Gastroesophageal sphincter (tissue), 3 donors: ENCODE measurements around the gene ATAD3A.
"Not testable (repeated sequence)": the region's sequence is repeated elsewhere in the genome, so short reads cannot be mapped to it uniquely, and the experiment has no call there.

Source experiments
- EP300 ChIP-seq: sonication (generic); formaldehyde crosslinking; IDR thresholded peaks from one replicate; pipeline ENCODE4 v1.6.1; 2017; ENCODE audit warnings: antibody characterized with exemption, mild to moderate bottlenecking
- POLR2A ChIP-seq, 2 donors: fragments of 450-650 bp; IDR thresholded peaks; one replicate each; pipeline ENCODE4 v1.6.1; 2017; ENCODE audit warnings: antibody characterized with exemption in 2 of 2, mild to moderate bottlenecking in 2 of 2, moderate library complexity in 1 of 2
- POLR2AphosphoS5 ChIP-seq: sonication (generic); formaldehyde crosslinking; IDR thresholded peaks from one replicate; pipeline ENCODE4 v1.6.1; 2017; ENCODE audit warnings: antibody characterized with exemption
- TF ChIP-seq, protein P1 (sequence below), 4 experiments: fragments of 200-600 bp in 2 of 4; fragments of 450-650 bp in 2 of 4; sonication (generic) in 1 of 4; IDR thresholded peaks; one replicate each; pipeline ENCODE4 v1.5.1; 2017 to 2019; ENCODE audit warnings: antibody characterized with exemption in 4 of 4, mild to moderate bottlenecking in 2 of 4, moderate library complexity in 2 of 4

DNA sequence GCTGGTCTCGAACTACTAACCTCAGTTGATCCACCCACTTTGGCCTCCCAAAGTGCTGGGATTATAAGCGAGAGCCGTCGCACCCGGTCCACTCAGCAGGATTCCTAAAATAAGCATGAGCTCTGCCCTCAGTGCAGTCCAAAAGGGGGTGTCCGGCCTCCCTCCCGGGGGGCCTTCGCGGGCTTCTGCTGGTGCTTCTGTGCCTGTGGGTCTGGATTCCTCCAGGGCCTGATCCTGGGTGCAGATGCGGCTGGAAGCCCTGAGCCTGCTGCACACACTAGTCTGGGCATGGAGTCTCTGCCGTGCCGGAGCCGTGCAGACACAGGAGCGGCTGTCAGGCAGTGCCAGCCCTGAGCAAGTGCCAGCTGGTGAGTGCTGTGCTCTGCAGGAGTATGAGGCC is 5.0 kb downstream of the ATAD3A start:
- not testable (repeated sequence) for TF ChIP-seq POLR2AphosphoS5; POLR2A (IDR thresholded peaks at IDR 0.05); EP300
- TF ChIP-seq, protein P1, sequence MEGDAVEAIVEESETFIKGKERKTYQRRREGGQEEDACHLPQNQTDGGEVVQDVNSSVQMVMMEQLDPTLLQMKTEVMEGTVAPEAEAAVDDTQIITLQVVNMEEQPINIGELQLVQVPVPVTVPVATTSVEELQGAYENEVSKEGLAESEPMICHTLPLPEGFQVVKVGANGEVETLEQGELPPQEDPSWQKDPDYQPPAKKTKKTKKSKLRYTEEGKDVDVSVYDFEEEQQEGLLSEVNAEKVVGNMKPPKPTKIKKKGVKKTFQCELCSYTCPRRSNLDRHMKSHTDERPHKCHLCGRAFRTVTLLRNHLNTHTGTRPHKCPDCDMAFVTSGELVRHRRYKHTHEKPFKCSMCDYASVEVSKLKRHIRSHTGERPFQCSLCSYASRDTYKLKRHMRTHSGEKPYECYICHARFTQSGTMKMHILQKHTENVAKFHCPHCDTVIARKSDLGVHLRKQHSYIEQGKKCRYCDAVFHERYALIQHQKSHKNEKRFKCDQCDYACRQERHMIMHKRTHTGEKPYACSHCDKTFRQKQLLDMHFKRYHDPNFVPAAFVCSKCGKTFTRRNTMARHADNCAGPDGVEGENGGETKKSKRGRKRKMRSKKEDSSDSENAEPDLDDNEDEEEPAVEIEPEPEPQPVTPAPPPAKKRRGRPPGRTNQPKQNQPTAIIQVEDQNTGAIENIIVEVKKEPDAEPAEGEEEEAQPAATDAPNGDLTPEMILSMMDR (IDR thresholded peaks at IDR 0.05), result not testable (repeated sequence)
